Measurements from ENCODE around the gene PTPRN2.

GRCh38 chr7:158021836-158022235 lies 565.8 kb downstream of the PTPRN2 start:
- TF ChIP-seq CTCF (conservative IDR thresholded peaks at IDR 0.05; ENCODE audit: low read length) (no peak), EZH2phosphoT487 (IDR thresholded peaks at IDR 0.05; ENCODE audit: borderline replicate concordance, low read depth, low read length) (no peak)

Data from OCI-LY7 (cell line).